SHP77 treated with DMSO at 0.1 percent for 48 hours (cell line): ENCODE data around the gene OXCT1.
A peak's percentile ranks its signal among the peaks of the same experiment; 100 is the strongest.
"Not testable (repeated sequence)": the region's sequence is repeated elsewhere in the genome, so short reads cannot be mapped to it uniquely, and the experiment has no call there.

Experiments
- DNase-seq: peaks from one replicate; lab custom pipeline; 2025; lab: John Stamatoyannopoulos, UW

OXCT1 gene

DNA sequence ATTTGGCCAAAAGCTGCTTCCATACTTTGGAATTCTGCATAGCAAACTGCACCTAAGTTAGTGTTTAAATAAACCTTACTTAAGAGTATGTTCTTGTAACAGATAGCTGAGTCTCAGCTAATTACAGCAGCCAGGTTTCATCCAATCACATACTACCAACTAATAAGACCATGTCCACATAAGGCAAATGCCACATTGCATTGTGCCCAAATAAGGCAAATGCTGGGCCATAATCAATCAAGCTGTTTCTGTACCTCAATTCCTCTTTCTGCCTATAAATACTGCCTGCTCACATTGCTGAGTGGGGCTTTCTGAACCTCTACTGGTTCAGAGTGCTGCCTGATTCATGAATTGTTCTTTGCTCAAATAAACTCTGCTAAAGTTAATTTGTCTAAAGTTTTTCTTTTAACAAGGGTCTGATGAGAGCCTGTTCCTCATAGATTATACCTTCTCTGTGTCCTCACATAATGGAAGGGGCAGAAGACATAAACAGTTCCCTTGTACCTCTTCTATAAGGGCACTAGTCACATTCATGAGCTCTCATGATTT, 4.4 kb upstream of the OXCT1 start:
- DNase-seq, result no peak

DNA sequence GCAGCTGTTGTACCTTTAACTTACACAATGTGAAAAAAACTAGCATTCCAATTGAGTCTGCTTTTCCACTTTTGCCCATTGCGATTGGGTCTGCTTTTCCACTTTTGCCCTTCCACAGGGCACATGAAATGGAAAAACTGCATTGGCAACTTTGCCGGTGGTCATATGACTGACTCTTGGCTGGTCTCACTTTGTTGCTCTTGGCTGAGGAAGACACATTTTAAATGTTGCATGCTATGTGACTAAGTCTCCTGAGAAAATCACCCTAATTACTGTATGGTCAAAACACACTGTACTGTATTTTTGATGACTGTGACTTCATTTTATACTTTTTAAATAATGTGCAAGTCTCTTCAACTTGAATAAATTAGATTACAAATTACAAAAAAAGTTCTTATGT, 1.6 kb upstream of the OXCT1 start:
- DNase-seq, result no peak

DNA sequence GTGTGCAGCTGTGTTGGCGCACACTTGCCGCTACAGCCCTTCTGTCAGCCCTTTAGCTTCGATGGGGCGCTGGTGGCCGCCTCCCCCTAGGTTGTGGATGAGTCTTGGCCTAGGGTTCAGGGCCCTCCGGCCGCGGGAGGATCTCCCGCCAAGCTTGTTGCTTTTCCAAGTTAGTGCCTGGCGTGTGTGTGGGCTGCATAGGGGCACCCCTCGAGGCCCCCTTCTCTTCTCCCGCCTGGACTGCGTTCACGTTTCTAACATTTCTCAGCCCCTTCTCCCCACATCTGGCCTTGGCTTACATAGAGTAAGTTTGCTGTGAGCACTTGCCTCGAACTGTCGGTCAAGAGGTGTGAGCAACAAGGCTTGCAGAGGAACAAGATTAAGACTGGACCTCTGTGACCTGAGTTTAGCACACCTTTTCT, 413 bp upstream of the OXCT1 start:
- DNase-seq, result no peak

DNA sequence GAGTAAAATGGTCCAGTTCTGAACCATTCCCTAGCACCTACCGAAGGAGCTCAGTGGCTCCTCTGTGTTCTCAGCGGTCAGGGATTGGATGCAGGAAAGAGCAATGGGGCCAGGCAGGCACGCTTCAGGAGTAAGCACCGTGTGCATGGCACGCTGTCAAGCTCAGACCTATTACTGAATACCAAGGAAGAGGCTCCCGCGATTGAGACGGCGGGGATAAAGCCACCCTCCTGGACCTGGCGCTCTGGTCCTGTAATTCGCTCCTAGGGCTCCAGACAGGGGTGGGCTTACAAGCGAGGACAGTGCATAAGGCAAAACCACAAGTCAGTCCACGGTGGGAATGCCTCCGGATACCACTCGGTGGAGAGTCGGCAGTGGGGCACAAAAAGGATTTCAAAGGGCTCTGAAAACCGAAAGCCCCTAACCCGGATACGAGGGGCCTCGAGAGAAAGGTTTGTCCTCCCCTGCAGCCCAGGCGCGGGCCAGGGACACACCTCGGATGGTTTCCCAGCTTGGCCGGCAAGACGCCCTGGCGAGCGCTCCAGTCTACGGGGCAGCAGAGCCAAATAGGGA, 988 bp downstream of the OXCT1 start:
- DNase-seq, result peak; percentile 62

GRCh38 chr5:41863871-41864486, 6.2 kb downstream of the OXCT1 start:
- no peak for DNase-seq

GRCh38 chr5:41858890-41859289, 11.3 kb downstream of the OXCT1 start:
- no peak for DNase-seq

DNA sequence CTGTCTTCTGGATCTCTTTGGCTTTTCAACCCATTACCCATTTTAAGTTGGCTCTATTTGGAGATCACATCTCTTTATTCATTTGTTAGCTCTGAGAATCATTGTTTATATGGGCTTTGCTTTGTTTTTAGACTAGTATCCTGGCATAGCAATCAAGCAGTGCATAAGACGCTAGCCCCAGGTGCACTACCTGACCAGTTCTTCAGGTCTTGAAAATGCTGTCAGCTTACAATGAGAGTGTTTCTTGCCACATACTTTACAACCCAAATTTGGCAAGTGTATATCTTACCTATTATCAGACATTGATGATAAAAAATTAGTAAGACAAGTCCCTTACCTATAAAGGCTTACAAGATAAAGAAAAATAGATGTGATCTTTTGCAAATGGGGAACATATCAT, 12.2 kb downstream of the OXCT1 start:
- no peak for DNase-seq

- DNase-seq, result peak; percentile 48
Measured at GRCh38 chr5:41856644-41857491, 13.4 kb downstream of the OXCT1 start.

DNA sequence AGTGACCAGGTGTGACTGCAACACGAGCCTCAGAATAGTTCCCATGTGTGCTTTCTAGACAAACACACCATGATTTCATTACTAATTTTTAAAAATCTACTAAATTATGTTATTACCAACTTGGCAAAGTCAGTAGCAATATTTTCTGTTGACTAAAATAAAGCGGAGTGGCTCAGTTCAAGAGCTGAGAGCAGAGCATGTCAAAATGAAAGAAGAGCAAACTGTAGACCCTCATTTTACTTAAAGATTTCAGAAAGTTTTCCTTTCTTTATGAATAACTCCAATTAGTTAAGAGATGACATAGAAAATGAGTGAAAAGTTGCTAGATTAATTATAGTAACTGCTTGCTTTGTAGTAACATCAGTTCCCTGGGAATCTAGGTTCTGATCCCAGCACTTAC, 17.9 kb downstream of the OXCT1 start:
- DNase-seq, result no peak

DNA sequence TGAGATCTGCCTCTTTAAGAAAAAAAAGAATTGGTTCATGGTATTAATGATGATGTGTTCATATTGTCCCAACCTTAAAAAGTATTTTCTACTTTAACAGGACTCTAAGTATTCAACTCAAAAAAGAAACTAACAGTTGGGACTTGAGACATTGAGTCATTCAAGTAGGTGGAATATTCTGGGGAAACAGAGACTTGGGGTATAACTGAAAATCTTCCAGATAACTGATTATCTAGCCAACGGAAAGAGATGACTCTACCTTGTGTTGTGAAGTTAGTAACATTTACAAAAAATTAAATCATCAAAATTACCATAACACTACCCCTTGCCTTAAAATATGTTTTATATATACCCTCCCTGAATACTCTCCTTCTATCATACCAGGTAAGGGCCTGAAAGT, 19.1 kb downstream of the OXCT1 start:
- DNase-seq, result no peak

- DNase-seq, result no peak
Measured at GRCh38 chr5:41848983-41849382, 21.2 kb downstream of the OXCT1 start.

DNA sequence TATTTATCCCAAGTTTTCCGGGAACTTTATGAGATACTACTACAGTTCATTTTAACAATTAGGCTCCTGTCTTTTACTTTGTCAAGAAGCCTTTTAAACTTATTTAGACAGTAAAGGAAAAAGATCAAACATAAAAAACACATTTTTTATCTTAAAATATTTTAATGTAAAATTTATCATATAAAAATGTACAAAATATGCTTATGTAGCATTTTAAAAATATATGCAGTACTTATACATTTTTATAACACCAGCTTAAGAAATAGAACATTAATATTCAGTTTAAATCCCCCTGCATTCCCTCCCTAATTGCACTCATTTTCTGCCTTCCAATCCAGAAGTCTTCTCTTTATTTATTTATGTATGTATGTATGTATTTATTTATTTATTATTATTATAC, 24.5 kb downstream of the OXCT1 start:
- not testable (repeated sequence) for DNase-seq

DNA sequence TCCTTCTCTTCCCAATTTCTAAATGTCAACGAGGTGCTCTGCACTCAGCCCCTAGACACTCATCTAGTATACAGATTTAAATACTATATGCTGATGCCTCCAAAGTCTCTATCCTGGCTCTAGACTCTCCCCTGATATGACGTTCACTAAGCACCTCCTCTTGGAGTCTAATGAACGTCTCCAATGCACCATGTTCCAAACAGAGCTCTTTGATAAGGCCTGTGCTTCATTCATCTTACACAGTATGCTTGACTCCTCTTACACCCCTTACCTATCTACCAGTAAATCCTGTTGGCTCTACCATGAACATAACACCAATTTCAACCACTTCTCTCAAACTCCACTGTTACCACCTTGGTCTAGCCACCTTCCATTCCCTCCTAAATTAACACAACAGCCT, 25.7 kb downstream of the OXCT1 start:
- DNase-seq, result no peak

- peak; percentile 63 for DNase-seq
Measured at GRCh38 chr5:41843456-41844370, 26.5 kb downstream of the OXCT1 start.

- DNase-seq, result no peak
Measured at GRCh38 chr5:41842777-41843176, 27.4 kb downstream of the OXCT1 start.

DNA sequence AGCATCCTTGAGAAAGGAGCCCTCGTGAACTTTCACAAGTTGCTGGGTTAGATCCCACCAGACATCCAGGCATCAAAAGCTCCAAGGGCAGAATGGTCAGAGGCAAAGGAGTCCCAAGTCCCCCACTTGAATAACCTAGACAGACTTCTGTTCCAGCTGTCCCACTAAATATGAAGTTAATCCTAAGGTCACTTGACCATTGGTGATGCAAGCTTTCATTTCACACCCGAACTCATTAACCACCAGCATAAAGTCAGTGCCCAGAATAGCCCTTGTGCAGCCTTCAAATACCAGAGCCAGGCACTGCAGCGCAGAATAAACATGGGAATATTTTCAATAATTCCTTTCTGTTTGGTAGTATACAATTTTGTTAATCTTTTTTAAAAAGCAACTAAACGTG, 28.9 kb downstream of the OXCT1 start:
- DNase-seq, result no peak

GRCh38 chr5:41840251-41840650, 30.0 kb downstream of the OXCT1 start:
- DNase-seq, result no peak

GRCh38 chr5:41837793-41838192, 32.4 kb downstream of the OXCT1 start:
- no peak for DNase-seq

DNA sequence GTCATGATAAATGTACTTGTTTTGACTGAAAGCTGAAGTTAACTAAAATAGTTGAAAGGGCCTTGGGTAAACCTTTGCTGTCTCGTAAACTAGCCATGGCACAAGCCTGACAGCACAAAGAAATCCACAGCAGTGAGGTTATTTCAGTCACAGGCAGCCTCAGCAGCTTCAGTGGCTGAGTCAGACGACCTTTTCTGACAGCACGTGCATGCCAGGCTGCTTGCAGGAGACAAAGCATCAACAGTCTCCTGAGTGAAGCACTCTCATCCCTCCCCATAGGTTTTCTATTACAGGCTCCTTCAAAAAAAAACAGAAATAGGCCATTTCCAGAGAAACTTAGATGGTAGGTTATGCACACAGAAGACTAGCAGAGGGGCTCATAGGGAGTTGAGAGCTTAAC, 34.6 kb downstream of the OXCT1 start:
- DNase-seq, result peak; percentile 4

- no peak for DNase-seq
Measured at GRCh38 chr5:41834506-41834905, 35.7 kb downstream of the OXCT1 start.

DNA sequence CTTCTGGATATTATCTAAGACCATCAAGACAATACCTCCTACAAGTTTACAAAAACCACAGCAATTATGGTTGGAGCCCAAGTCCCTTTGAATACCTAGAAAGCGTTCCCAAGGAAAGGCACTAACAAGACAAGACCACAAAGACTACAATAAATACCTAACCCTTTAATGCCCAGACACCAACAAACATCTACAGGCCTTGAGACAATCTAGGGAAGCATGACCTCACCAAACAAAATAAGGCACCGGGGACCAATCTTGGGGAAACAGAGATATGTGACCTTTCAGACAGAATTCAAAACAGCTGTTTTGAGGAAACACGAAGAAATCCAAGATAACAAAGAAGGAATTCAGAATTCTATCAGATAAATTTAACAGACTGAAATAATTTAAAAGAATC, 37.8 kb downstream of the OXCT1 start:
- no peak for DNase-seq

DNA sequence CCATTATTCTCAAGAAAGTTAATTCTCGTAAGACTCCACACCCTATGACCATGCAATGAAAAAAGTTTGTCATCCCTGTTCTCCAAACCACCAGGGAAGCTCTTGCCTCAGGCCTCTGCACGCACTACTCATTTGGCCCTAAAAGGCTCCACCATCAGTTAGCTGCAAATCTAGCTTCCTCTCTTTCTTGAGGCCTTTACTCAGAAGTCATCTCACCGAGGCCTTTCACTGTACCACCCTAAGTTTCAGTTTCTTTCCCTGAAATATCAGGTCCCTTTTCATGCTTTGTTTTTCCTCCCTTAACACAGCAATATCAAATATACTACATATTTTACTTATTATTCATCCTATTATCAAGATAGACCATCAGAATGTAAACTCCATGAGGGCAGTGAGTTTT, 39.1 kb downstream of the OXCT1 start:
- no peak for DNase-seq
